Psoas muscle (tissue), 8 donors: ENCODE data around the gene POLDIP3. TPM values are rescaled to one million over a fixed set of nuclear protein-coding genes. Genes with fewer than 3 reads are reported as not detected.

ENCODE experiments used
- ATAC-seq, 4 donors: fragments of 200-7000 bp; cut with Tn5 transposase; one replicate each; pipeline ENCODE4 v1.9.1; 2020; ENCODE audit warnings: moderate library complexity in 3 of 4, mild to moderate bottlenecking in 2 of 4
- DNase-seq, 2 donors: peaks; one replicate each; pipeline ENCODE4 v3.0.0-alpha.2; 2020
- H3K27ac ChIP-seq: fragments of 200-600 bp; one replicate; pipeline ENCODE4 v1.8.0; 2022
- H3K27me3 ChIP-seq, 3 donors: fragments of 200-600 bp in 1 of 3; one replicate each; pipeline versions ENCODE4 v1.6.1 to v1.8.0; 2013 to 2022; ENCODE audit warnings: low read length in 2 of 3, mild to moderate bottlenecking in 2 of 3, moderate library complexity in 1 of 3; ENCODE audit not compliant: insufficient read depth in 3 of 3
- H3K36me3 ChIP-seq, 2 donors: fragments of 200-600 bp in 1 of 2; one replicate each; pipeline versions ENCODE4 v1.6.1 to v1.8.0; 2013 to 2022; ENCODE audit warnings: low read depth in 1 of 2, mild to moderate bottlenecking in 1 of 2, moderate library complexity in 1 of 2; ENCODE audit not compliant: insufficient read depth in 1 of 2
- H3K4me1 ChIP-seq: fragments of 200-600 bp; one replicate; pipeline ENCODE4 v1.8.0; 2022
- H3K4me3 ChIP-seq: fragments of 200-600 bp; one replicate; pipeline ENCODE4 v1.8.0; 2022; ENCODE audit warnings: mild to moderate bottlenecking
- H3K9me3 ChIP-seq: fragments of 200-600 bp; one replicate; pipeline ENCODE4 v1.8.0; 2022
- WGBS, 3 donors: extraction: QIAGEN DNeasy Blood & Tissue Kit; methylation state at CpG; one replicate each; pipeline versions ENCODE4 v1.1.6 to v1.1.7; 2013; 5-methylcytosine and 5-hydroxymethylcytosine counted together
- intact Hi-C, 2 donors: fragments of 100-400 bp; cut with DNase I; formaldehyde crosslinking; loops; one replicate each; pipeline versions ENCODE4 v1.11.0 to v1.14.2; 2022
- polyA plus RNA-seq, 3 donors: library from polyadenylated mRNA; stranded (reverse); fragments of 200-250 nt; gene quantifications; one replicate each; pipeline ENCODE4 v1.2.3, GENCODE V29; 2013
- total RNA-seq, 4 donors: library from RNA; stranded (reverse); fragmentation: NEBNext Ultra II Directional in 2 of 4; extraction: Animal tissue kit (Norgen Biotek cat#: 25700) in 2 of 4; gene quantifications; one replicate each; pipeline versions ENCODE4 v1.2.1 to v1.2.4, GENCODE V29; 2021 to 2023
- TF ChIP-seq, protein P1 (sequence below): fragments of 200-600 bp; IDR thresholded peaks from one replicate; pipeline ENCODE4 v1.8.0; 2022; ENCODE audit warnings: antibody characterized with exemption
- donor health status: healthy with polysubstance abuse.
- donor health status: DM: no; HTN: no; CAD: no; lungs with moderate emphysema.
- donor health status: Bipolar disorder and iron deficiency.
- donor health status: healthy.
- donor health status: DM: yes; HTN: yes; CAD: no.
- donor health status: DM: no; HTN: no; CAD: no.
- donor health status: DM: no; HTN: no; CAD: no.
- donor health status: DM: yes; HTN: yes; CAD: no.

POLDIP3 gene
- total and polyA plus RNA-seq, 7 donors, result 25.0 to 47.1 (median 32.6) TPM

DNA sequence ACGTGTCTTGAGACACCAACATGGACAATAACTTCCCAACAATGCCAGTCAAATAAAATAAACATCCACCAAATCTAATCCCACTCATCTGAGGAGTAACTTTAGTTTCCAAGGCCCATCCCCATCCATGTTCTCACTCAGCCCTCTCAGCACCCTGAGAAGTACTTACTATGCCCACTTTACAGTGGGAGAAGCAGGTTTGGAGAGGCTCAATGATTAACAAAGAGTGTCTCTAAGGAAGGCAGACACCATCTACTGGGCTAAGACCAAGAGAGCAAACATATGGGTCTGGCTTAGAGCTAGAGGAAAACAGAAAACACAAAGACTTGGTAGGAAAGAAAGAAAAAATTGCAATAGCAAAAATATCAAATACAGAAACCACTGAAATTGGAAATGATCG, 11.3 kb downstream of the POLDIP3 start:
- H3K36me3 ChIP-seq, result peaks cover 4 to 54% of the 10 kb centered on the region in 2 donors
- H3K27ac ChIP-seq, result no peak overlapping the region
- no peaks in the 10 kb centered on the region for H3K27me3 ChIP-seq
- peaks cover under 1% of the 10 kb centered on the region for H3K4me1 ChIP-seq
- no peaks in the 10 kb centered on the region for H3K9me3 ChIP-seq
- H3K4me3 ChIP-seq, result no peak overlapping the region
- DNase-seq (no peak), ATAC-seq (no peak)
- TF ChIP-seq, protein P1, sequence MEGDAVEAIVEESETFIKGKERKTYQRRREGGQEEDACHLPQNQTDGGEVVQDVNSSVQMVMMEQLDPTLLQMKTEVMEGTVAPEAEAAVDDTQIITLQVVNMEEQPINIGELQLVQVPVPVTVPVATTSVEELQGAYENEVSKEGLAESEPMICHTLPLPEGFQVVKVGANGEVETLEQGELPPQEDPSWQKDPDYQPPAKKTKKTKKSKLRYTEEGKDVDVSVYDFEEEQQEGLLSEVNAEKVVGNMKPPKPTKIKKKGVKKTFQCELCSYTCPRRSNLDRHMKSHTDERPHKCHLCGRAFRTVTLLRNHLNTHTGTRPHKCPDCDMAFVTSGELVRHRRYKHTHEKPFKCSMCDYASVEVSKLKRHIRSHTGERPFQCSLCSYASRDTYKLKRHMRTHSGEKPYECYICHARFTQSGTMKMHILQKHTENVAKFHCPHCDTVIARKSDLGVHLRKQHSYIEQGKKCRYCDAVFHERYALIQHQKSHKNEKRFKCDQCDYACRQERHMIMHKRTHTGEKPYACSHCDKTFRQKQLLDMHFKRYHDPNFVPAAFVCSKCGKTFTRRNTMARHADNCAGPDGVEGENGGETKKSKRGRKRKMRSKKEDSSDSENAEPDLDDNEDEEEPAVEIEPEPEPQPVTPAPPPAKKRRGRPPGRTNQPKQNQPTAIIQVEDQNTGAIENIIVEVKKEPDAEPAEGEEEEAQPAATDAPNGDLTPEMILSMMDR, result no peak
- WGBS, 3 donors, result 87 to 90% (median 88%) methylated on average over 2 of the region's 2 CpGs
- intact Hi-C loops, result no loop called here

DNA sequence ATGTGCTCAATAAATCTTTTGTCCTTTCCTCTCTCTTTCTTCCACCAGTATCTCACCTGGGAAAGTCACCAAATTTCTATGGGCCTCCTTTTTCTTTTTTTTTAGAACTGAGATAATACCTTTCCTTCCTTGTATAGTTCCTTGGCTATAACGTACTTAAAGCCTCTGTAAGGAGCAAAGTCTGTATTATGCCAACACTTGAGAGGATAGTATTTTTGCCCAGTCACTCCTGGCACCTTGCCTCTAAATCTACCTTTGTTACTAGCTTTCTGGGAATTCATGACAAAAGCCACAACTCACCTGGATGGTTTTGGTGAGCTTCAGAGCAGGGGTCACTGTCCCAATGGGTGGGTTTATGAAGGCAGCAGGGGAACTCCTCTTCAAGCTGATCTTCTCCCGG, 12.2 kb downstream of the POLDIP3 start:
- ATAC-seq (no peak), DNase-seq (no peak)
- peaks cover 4 to 64% of the 10 kb centered on the region in 2 donors for H3K36me3 ChIP-seq
- H3K4me1 ChIP-seq, result no peaks in the 10 kb centered on the region
- peak overlapping the region; percentile 43 for H3K27ac ChIP-seq
- H3K9me3 ChIP-seq, result no peaks in the 10 kb centered on the region
- intact Hi-C loops, result no loop called here
- no peak overlapping the region for H3K4me3 ChIP-seq
- 59 to 80% (median 67%) methylated on average over 2 of the region's 2 CpGs for WGBS, 3 donors
- no peaks in the 10 kb centered on the region for H3K27me3 ChIP-seq
- TF ChIP-seq, protein P1, result no peak

GRCh38 chr22:42601879-42602465, 12.7 kb downstream of the POLDIP3 start:
- intact Hi-C loops, result no loop called here
- TF ChIP-seq, protein P1, result no peak
- H3K4me1 ChIP-seq, result no peaks in the 10 kb centered on the region
- H3K36me3 ChIP-seq, result peaks cover 4 to 69% of the 10 kb centered on the region in 2 donors
- no peaks in the 10 kb centered on the region for H3K9me3 ChIP-seq
- H3K27me3 ChIP-seq, result no peaks in the 10 kb centered on the region
- no peak overlapping the region for H3K4me3 ChIP-seq
- ATAC-seq (peak in 2 of 4 donors; percentile 19 to 29), DNase-seq (no peak)
- 74 to 78% (median 76%) methylated on average over 6 of the region's 6 CpGs for WGBS, 3 donors
- peak overlapping the region; percentile 43 for H3K27ac ChIP-seq

GRCh38 chr22:42596863-42597530, 17.7 kb downstream of the POLDIP3 start:
- intact Hi-C loops, result no loop called here
- H3K36me3 ChIP-seq, result peaks cover 20 to 100% of the 10 kb centered on the region in 2 donors
- H3K4me1 ChIP-seq, result no peaks in the 10 kb centered on the region
- no peak for DNase-seq
- H3K4me3 ChIP-seq, result no peak overlapping the region
- no peaks in the 10 kb centered on the region for H3K27me3 ChIP-seq
- no peak overlapping the region for H3K27ac ChIP-seq
- no peaks in the 10 kb centered on the region for H3K9me3 ChIP-seq
- peak in 1 of 4 donors; percentile 32 for ATAC-seq
- 83 to 89% (median 85%) methylated on average over 11 of the region's 11 CpGs for WGBS, 3 donors
- TF ChIP-seq, protein P1, result no peak
